ENCODE data around the gene AP1S1.
"Not testable (repeated sequence)": the region's sequence is repeated elsewhere in the genome, so short reads cannot be mapped to it uniquely, and the experiment has no call there.

Gene AP1S1

GRCh38 chr7:101200862-101201599 is 46.8 kb downstream of the AP1S1 start, which contains the start of gene MOGAT3:
Gene MOGAT3, minus strand, starts transcription at chr7:101201036. Its CDS starts 182 bp downstream, at chr7:101200854.
- Histone ChIP-seq H4K20me1 (ENCODE audit: insufficient read depth) (no peaks in the 10 kb centered on the region), H3K4me3 (IDR thresholded peaks at IDR 0.05; ENCODE audit: insufficient read depth, low read depth, low read length) (no peak within 1 kb of the TSS), H2AFZ (ENCODE audit: low read depth) (no peak within 1 kb of the TSS), H3K9ac (no peak within 1 kb of the TSS), H3K27me3 (ENCODE audit: insufficient read depth, low read depth) (peaks cover 60% of the 10 kb centered on the region), H3K4me2 (no peak within 1 kb of the TSS), H3K36me3 (ENCODE audit: insufficient read depth) (no peaks in the 10 kb centered on the region), H3K79me2 (ENCODE audit: insufficient read depth, low read depth) (no peaks in the 10 kb centered on the region), H3K4me1 (ENCODE audit: low read depth, poor library complexity, severe bottlenecking) (no peaks in the 10 kb centered on the region), H3K27ac (no peak within 1 kb of the TSS)
- TF ChIP-seq CTCF (conservative IDR thresholded peaks at IDR 0.05; ENCODE audit: low read depth, low read length), result no peak

GRCh38 chr7:101201695-101202602 is 47.7 kb downstream of the AP1S1 start:
- Histone ChIP-seq H3K4me3 (IDR thresholded peaks at IDR 0.05; ENCODE audit: insufficient read depth, low read depth, low read length) (no peak overlapping the region), H2AFZ (ENCODE audit: low read depth) (no peak overlapping the region), H3K79me2 (ENCODE audit: insufficient read depth, low read depth) (no peaks in the 10 kb centered on the region), H3K9ac (no peak overlapping the region), H3K4me2 (no peak overlapping the region), H3K36me3 (ENCODE audit: insufficient read depth) (no peaks in the 10 kb centered on the region), H3K27ac (no peak overlapping the region), H3K27me3 (ENCODE audit: insufficient read depth, low read depth) (peaks cover 52% of the 10 kb centered on the region), H4K20me1 (ENCODE audit: insufficient read depth) (no peaks in the 10 kb centered on the region), H3K4me1 (ENCODE audit: low read depth, poor library complexity, severe bottlenecking) (no peaks in the 10 kb centered on the region)
- no peak for TF ChIP-seq CTCF (conservative IDR thresholded peaks at IDR 0.05; ENCODE audit: low read depth, low read length)

GRCh38 chr7:101202603-101202918 is 48.3 kb downstream of the AP1S1 start:
- no peak overlapping the region for H3K4me3 ChIP-seq (IDR thresholded peaks at IDR 0.05; ENCODE audit: insufficient read depth, low read depth, low read length)

GRCh38 chr7:101203740-101204738 is 49.8 kb downstream of the AP1S1 start:
- H3K27ac ChIP-seq; H4K20me1 ChIP-seq (ENCODE audit: insufficient read depth); H2AFZ ChIP-seq (ENCODE audit: low read depth); H3K36me3 ChIP-seq (ENCODE audit: insufficient read depth); H3K4me3 ChIP-seq (IDR thresholded peaks at IDR 0.05; ENCODE audit: insufficient read depth, low read depth, low read length); H3K9ac ChIP-seq; H3K79me2 ChIP-seq (ENCODE audit: insufficient read depth, low read depth); H3K4me1 ChIP-seq (ENCODE audit: low read depth, poor library complexity, severe bottlenecking); H3K4me2 ChIP-seq: not testable (repeated sequence)
- peaks cover 41% of the 10 kb centered on the region for H3K27me3 ChIP-seq (ENCODE audit: insufficient read depth, low read depth)

More at GRCh38 chr7:101202603-101202918, 48.3 kb downstream of the AP1S1 start:
- Histone ChIP-seq H3K27me3 (ENCODE audit: insufficient read depth, low read depth) (peaks cover 47% of the 10 kb centered on the region), H3K79me2 (ENCODE audit: insufficient read depth, low read depth) (no peaks in the 10 kb centered on the region), H3K9ac (no peak overlapping the region), H4K20me1 (ENCODE audit: insufficient read depth) (no peaks in the 10 kb centered on the region), H3K36me3 (ENCODE audit: insufficient read depth) (no peaks in the 10 kb centered on the region), H3K4me1 (ENCODE audit: low read depth, poor library complexity, severe bottlenecking) (no peaks in the 10 kb centered on the region), H2AFZ (ENCODE audit: low read depth) (no peak overlapping the region), H3K4me2 (no peak overlapping the region), H3K27ac (no peak overlapping the region)
- TF ChIP-seq CTCF (conservative IDR thresholded peaks at IDR 0.05; ENCODE audit: low read depth, low read length), result no peak

Measured in KMS-11 (cell line).